ENCODE results near the gene VENTX. TPM values are rescaled to one million over a fixed set of nuclear protein-coding genes. Genes with fewer than 3 reads are reported as not detected.

The VENTX gene
- total RNA-seq, 1 experiment from 2014 or later, result not detected

- no peak overlapping the region for H3K27ac ChIP-seq (ENCODE audit: low read length)
- peak; percentile 69 for ATAC-seq
- intact Hi-C loops (cut with micrococcal nuclease; ENCODE audit: unreplicated experiment) (no loop called here), in situ Hi-C loops (cut with HindIII; ENCODE audit: low pct_unique_long_range_greater_than_20kb, low sequenced_read_pairs) (no loop called here)
- no peaks in the 10 kb centered on the region for H3K4me1 ChIP-seq (ENCODE audit: control insufficient read depth, insufficient read depth, low read length)
- BruUV-seq (replicated peaks), result no TSS peak
- ChIA-PET POLR2A (no interaction called here), CTCF (no interaction called here)
- peaks cover 4% of the 10 kb centered on the region; the same call in 1 of the 2 replicates for H3K27me3 ChIP-seq (ENCODE audit: control insufficient read depth, insufficient read depth, low read length)
- no peaks in the 10 kb centered on the region for H3K36me3 ChIP-seq (ENCODE audit: control insufficient read depth, insufficient read depth, low read length)
- DNase-seq (ENCODE audit: low read depth, low spot score), result no peak
- H3K9me3 ChIP-seq (ENCODE audit: control insufficient read depth, insufficient read depth, low read depth, low read length), result no peaks in the 10 kb centered on the region
- H3K4me3 ChIP-seq (ENCODE audit: low read depth in 2 of 2, low read length in 2 of 2), result peak overlapping the region; percentile 26 to 36
- TF ChIP-seq POLR2AphosphoS5 (IDR thresholded peaks at IDR 0.05; ENCODE audit: low read depth, low read length) (no peak), SIN3A (IDR thresholded peaks at IDR 0.05; ENCODE audit: borderline replicate concordance, insufficient read depth, low read depth, low read length) (no peak), TCF7L2 (IDR thresholded peaks at IDR 0.05; ENCODE audit: low read depth, low read length) (no peak)
- TF ChIP-seq, protein P1, sequence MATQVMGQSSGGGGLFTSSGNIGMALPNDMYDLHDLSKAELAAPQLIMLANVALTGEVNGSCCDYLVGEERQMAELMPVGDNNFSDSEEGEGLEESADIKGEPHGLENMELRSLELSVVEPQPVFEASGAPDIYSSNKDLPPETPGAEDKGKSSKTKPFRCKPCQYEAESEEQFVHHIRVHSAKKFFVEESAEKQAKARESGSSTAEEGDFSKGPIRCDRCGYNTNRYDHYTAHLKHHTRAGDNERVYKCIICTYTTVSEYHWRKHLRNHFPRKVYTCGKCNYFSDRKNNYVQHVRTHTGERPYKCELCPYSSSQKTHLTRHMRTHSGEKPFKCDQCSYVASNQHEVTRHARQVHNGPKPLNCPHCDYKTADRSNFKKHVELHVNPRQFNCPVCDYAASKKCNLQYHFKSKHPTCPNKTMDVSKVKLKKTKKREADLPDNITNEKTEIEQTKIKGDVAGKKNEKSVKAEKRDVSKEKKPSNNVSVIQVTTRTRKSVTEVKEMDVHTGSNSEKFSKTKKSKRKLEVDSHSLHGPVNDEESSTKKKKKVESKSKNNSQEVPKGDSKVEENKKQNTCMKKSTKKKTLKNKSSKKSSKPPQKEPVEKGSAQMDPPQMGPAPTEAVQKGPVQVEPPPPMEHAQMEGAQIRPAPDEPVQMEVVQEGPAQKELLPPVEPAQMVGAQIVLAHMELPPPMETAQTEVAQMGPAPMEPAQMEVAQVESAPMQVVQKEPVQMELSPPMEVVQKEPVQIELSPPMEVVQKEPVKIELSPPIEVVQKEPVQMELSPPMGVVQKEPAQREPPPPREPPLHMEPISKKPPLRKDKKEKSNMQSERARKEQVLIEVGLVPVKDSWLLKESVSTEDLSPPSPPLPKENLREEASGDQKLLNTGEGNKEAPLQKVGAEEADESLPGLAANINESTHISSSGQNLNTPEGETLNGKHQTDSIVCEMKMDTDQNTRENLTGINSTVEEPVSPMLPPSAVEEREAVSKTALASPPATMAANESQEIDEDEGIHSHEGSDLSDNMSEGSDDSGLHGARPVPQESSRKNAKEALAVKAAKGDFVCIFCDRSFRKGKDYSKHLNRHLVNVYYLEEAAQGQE (IDR thresholded peaks at IDR 0.05; ENCODE audit: insufficient read depth in 1 of 2, low read depth in 2 of 2, low read length in 1 of 2), result no peak
- TF ChIP-seq, protein P2, sequence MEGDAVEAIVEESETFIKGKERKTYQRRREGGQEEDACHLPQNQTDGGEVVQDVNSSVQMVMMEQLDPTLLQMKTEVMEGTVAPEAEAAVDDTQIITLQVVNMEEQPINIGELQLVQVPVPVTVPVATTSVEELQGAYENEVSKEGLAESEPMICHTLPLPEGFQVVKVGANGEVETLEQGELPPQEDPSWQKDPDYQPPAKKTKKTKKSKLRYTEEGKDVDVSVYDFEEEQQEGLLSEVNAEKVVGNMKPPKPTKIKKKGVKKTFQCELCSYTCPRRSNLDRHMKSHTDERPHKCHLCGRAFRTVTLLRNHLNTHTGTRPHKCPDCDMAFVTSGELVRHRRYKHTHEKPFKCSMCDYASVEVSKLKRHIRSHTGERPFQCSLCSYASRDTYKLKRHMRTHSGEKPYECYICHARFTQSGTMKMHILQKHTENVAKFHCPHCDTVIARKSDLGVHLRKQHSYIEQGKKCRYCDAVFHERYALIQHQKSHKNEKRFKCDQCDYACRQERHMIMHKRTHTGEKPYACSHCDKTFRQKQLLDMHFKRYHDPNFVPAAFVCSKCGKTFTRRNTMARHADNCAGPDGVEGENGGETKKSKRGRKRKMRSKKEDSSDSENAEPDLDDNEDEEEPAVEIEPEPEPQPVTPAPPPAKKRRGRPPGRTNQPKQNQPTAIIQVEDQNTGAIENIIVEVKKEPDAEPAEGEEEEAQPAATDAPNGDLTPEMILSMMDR (IDR thresholded peaks at IDR 0.05), result no peak
These were observed 1.0 kb upstream of the VENTX start for GRCh38 chr10:133236401-133237240.

DNA sequence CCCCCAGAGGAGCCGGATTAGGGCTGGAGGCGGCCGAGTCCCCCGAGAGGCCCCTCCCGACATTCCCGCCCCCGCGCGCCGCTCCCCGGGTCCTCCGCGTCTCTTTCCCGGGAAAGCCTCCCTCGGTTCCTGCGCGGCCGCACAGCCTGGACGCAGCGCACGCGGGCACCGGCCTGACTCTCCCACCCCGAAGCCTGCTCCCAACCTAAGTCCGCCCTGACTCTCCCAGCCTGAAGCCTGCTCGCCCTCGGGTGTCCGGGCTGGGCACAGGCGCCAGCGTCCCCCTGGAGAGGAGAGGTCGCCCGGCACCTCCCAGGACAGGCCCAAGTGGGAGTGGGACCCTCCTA lies 441 bp upstream of the VENTX start:
- Histone ChIP-seq H3K4me1 (ENCODE audit: control insufficient read depth, insufficient read depth, low read length) (no peaks in the 10 kb centered on the region), H3K27me3 (ENCODE audit: control insufficient read depth, insufficient read depth, low read length) (peaks cover 4% of the 10 kb centered on the region; the same call in 1 of the 2 replicates), H3K36me3 (ENCODE audit: control insufficient read depth, insufficient read depth, low read length) (no peaks in the 10 kb centered on the region), H3K4me3 (ENCODE audit: low read depth in 2 of 2, low read length in 2 of 2) (peak overlapping the region; percentile 26 to 36), H3K9me3 (ENCODE audit: control insufficient read depth, insufficient read depth, low read depth, low read length) (no peaks in the 10 kb centered on the region), H3K27ac (ENCODE audit: low read length) (no peak overlapping the region)
- DNase-seq (ENCODE audit: low read depth, low spot score) (no peak), ATAC-seq (peak; percentile 79)
- POLR2A ChIA-PET, result no interaction called here
- no TSS peak for BruUV-seq (replicated peaks)
- in situ Hi-C loops (cut with HindIII; ENCODE audit: low pct_unique_long_range_greater_than_20kb, low sequenced_read_pairs), result no loop called here
- intact Hi-C loops (cut with micrococcal nuclease; ENCODE audit: unreplicated experiment), result no loop called here
- TF ChIP-seq, protein P2 (IDR thresholded peaks at IDR 0.05), result no peak
- TF ChIP-seq POLR2AphosphoS5 (IDR thresholded peaks at IDR 0.05; ENCODE audit: low read depth, low read length) (no peak), TCF7L2 (IDR thresholded peaks at IDR 0.05; ENCODE audit: low read depth, low read length) (no peak), SIN3A (IDR thresholded peaks at IDR 0.05; ENCODE audit: borderline replicate concordance, insufficient read depth, low read depth, low read length) (no peak)
- TF ChIP-seq, protein P1 (IDR thresholded peaks at IDR 0.05; ENCODE audit: insufficient read depth in 1 of 2, low read depth in 2 of 2, low read length in 1 of 2), result no peak
- CTCF ChIA-PET, result no interaction called here

Measured in Panc1 (cell line).